Measurements from ENCODE around the gene S100A5. TPM values are rescaled to one million over a fixed set of nuclear protein-coding genes. Genes with fewer than 3 reads are reported as not detected.

Gene S100A5
- polyA plus RNA-seq, 2 of the 4 experiments (the other 2 are of a cell fraction) = 0.45 to 0.68 TPM

GRCh38 chr1:153545067-153546055, 4.6 kb upstream of the S100A5 start, which contains the start of gene S100A4:
TSS of gene S100A4 (minus strand) at chr1:153545806. CDS start at chr1:153544794, 1,012 bp downstream.
- DNase-seq (ENCODE audit: low read depth in 1 of 2, low spot score in 1 of 2) (peak; percentile 94 to 97), FAIRE-seq (peak; percentile 87), ATAC-seq (peak; percentile 70 to 79)
- Histone ChIP-seq H3K4me1 (peaks cover 96% of the 10 kb centered on the region), H3K9me3 (no peaks in the 10 kb centered on the region), H3K27ac (peak within 1 kb of the TSS; percentile 96 to 97), H3K4me2 (peak within 1 kb of the TSS; percentile 99), H3K4me3 (peak within 1 kb of the TSS; percentile 62)
- TF ChIP-seq GATA3 (IDR thresholded peaks at IDR 0.05; ENCODE audit: borderline replicate concordance) (no peak), POLR2A (IDR thresholded peaks at IDR 0.05; ENCODE audit: low read length) (peak; percentile 85), MAFK (IDR thresholded peaks at IDR 0.05; ENCODE audit: partially characterized antibody) (no peak), SMC3 (IDR thresholded peaks at IDR 0.05) (no peak), FOSB (CRISPR knock-in tag; IDR thresholded peaks at IDR 0.05) (no peak), JUN (IDR thresholded peaks at IDR 0.05) (peak; percentile 62 to 82), HOXA7 (CRISPR knock-in tag; IDR thresholded peaks at IDR 0.05) (0 out of 2 replicates have a peak, but pooled peaks have one; percentile 45), BCL3 (IDR thresholded peaks at IDR 0.05) (peak; percentile 74; the same call in 2 of the 3 replicates), SREBF2 (IDR thresholded peaks at IDR 0.05) (no peak), PBX3 (IDR thresholded peaks at IDR 0.05) (peak; percentile 55; the same call in 1 of the 2 replicates), HOXB5 (CRISPR knock-in tag; IDR thresholded peaks at IDR 0.05) (no peak), NFE2L2 (conservative IDR thresholded peaks at IDR 0.05; ENCODE audit: low read length) (0 out of 2 replicates have a peak, but pooled peaks have one; percentile 12), ZSCAN20 (CRISPR knock-in tag; IDR thresholded peaks at IDR 0.05) (no peak), PHF8 (IDR thresholded peaks at IDR 0.05; ENCODE audit: borderline replicate concordance, low read depth) (no peak), RAD21 (conservative IDR thresholded peaks at IDR 0.05 in 1 of 2, IDR thresholded peaks at IDR 0.05 in 1 of 2) (peak; percentile 12 to 24; a peak in 2 of 5 replicates), HDAC2 (IDR thresholded peaks at IDR 0.05) (no peak), EHF (CRISPR knock-in tag; IDR thresholded peaks at IDR 0.05) (0 out of 2 replicates have a peak, but pooled peaks have one; percentile 20), HMGXB4 (CRISPR knock-in tag; IDR thresholded peaks at IDR 0.05; ENCODE audit: borderline replicate concordance) (no peak), TFCP2L1 (CRISPR knock-in tag; IDR thresholded peaks at IDR 0.05) (no peak)
- TF ChIP-seq, protein P1, sequence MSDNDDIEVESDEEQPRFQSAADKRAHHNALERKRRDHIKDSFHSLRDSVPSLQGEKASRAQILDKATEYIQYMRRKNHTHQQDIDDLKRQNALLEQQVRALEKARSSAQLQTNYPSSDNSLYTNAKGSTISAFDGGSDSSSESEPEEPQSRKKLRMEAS (IDR thresholded peaks at IDR 0.05) = peak; percentile 83
- TF ChIP-seq, protein P2, sequence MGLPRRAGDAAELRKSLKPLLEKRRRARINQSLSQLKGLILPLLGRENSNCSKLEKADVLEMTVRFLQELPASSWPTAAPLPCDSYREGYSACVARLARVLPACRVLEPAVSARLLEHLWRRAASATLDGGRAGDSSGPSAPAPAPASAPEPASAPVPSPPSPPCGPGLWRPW (IDR thresholded peaks at IDR 0.05) = no peak
- CTCF ChIA-PET = interaction anchor here (0.7 to 16.2 kb wide), 8 partner anchors 10 to 54 kb away, joined by 3 to 141 read pairs (median 22); partner anchors contain the start of genes S100A2 and S100A6
- POLR2A ChIA-PET = interaction anchor here (0.5 to 6.8 kb wide), 10 partner anchors 11 to 445 kb away, joined by 3 to 114 read pairs (median 4); partner anchors contain the start of genes CHTOP, RPS27, S100A2 and S100A6
- under 1% methylated on average over 14 of the region's 19 CpGs for WGBS (ENCODE audit: missing lambda C conversion rate)
